SK-N-MC (cell line): ENCODE measurements around the gene TEX2.

ENCODE experiments used
- DNase-seq: peaks from one replicate; pipeline ENCODE4 v3.0.0-alpha.2; 2011; ENCODE audit warnings: low read depth, low spot score
- H3K27ac ChIP-seq: fragments of 200-600 bp; sonication (generic); 2 replicates; pipeline ENCODE4 v1.5.1; 2016; ENCODE audit warnings: mixed run types
- H3K36me3 ChIP-seq: fragments of 200-600 bp; sonication (generic); 2 replicates; pipeline ENCODE4 v1.6.1; 2017; ENCODE audit warnings: antibody characterized with exemption, low read length, mixed read lengths; ENCODE audit not compliant: insufficient read depth
- H3K4me3 ChIP-seq: fragments of 200-600 bp; sonication (generic); 2 replicates; pipeline ENCODE4 v1.5.1; 2016
- H3K9ac ChIP-seq: fragments of 200-600 bp; sonication (generic); 2 replicates; pipeline ENCODE4 v1.8.0; 2017; ENCODE audit warnings: mixed run types, mixed read lengths; ENCODE audit not compliant: insufficient read length
- H3K9me3 ChIP-seq: fragments of 200-600 bp; sonication (generic); 2 replicates; pipeline ENCODE4 v1.6.1; 2017; ENCODE audit warnings: low read depth, mild to moderate bottlenecking, antibody characterized with exemption, low read length, moderate library complexity, mixed read lengths
- EZH2 ChIP-seq: fragments of 200-600 bp; sonication (generic); IDR thresholded peaks from one replicate; pipeline ENCODE4 v1.6.1; 2017; ENCODE audit warnings: antibody characterized with exemption
- FOXP2 ChIP-seq: optimal IDR thresholded peaks from 2 replicates; pipeline ENCODE3; 2011; ENCODE audit warnings: mild to moderate bottlenecking, moderate library complexity; ENCODE audit not compliant: insufficient read depth; ENCODE audit errors: extremely low read length, control extremely low read depth
- POLR2AphosphoS5 ChIP-seq: IDR thresholded peaks from 2 replicates; pipeline ENCODE4 v1.6.1; 2012; ENCODE audit warnings: mild to moderate bottlenecking, low read depth, low read length, borderline replicate concordance

TEX2 gene

GRCh38 chr17:64152428-64153125 is 110.5 kb downstream of the TEX2 start:
- H3K9ac ChIP-seq = no peak overlapping the region
- DNase-seq = no peak
- TF ChIP-seq POLR2AphosphoS5 (no peak), FOXP2 (no peak), EZH2 (no peak)
- H3K4me3 ChIP-seq = no peak overlapping the region
- H3K9me3 ChIP-seq = no peaks in the 10 kb centered on the region
- H3K27ac ChIP-seq = no peak overlapping the region
- peaks cover 2% of the 10 kb centered on the region for H3K36me3 ChIP-seq

- no peak for DNase-seq
- TF ChIP-seq FOXP2 (no peak), POLR2AphosphoS5 (no peak), EZH2 (no peak)
- Histone ChIP-seq H3K4me3 (no peak overlapping the region), H3K9me3 (no peaks in the 10 kb centered on the region), H3K36me3 (peaks cover 16% of the 10 kb centered on the region), H3K9ac (no peak overlapping the region), H3K27ac (no peak overlapping the region)
These were observed 112.1 kb downstream of the TEX2 start for GRCh38 chr17:64151016-64151368.

GRCh38 chr17:64150237-64151015 is 112.6 kb downstream of the TEX2 start:
- Histone ChIP-seq H3K9ac (no peak overlapping the region), H3K36me3 (peaks cover 16% of the 10 kb centered on the region), H3K27ac (no peak overlapping the region), H3K4me3 (no peak overlapping the region), H3K9me3 (no peaks in the 10 kb centered on the region)
- DNase-seq = no peak
- TF ChIP-seq POLR2AphosphoS5 = no peak
- TF ChIP-seq EZH2 = no peak

- Histone ChIP-seq H3K9ac (no peak overlapping the region), H3K4me3 (no peak overlapping the region), H3K36me3 (peaks cover 16% of the 10 kb centered on the region), H3K9me3 (no peaks in the 10 kb centered on the region), H3K27ac (peak overlapping the region; percentile 91)
- TF ChIP-seq EZH2 (no peak), POLR2AphosphoS5 (no peak), FOXP2 (no peak)
- no peak for DNase-seq
These were observed 113.9 kb downstream of the TEX2 start for GRCh38 chr17:64149196-64149595.

GRCh38 chr17:64148699-64149098 is 114.4 kb downstream of the TEX2 start:
- Histone ChIP-seq H3K9me3 (no peaks in the 10 kb centered on the region), H3K27ac (peak overlapping the region; percentile 91), H3K4me3 (no peak overlapping the region), H3K9ac (no peak overlapping the region), H3K36me3 (peaks cover 16% of the 10 kb centered on the region)
- DNase-seq = no peak
- TF ChIP-seq FOXP2 (no peak), EZH2 (no peak), POLR2AphosphoS5 (peak; percentile 60)

- no peak overlapping the region for H3K9ac ChIP-seq
These were observed 114.9 kb downstream of the TEX2 start for GRCh38 chr17:64148017-64148631.

DNA sequence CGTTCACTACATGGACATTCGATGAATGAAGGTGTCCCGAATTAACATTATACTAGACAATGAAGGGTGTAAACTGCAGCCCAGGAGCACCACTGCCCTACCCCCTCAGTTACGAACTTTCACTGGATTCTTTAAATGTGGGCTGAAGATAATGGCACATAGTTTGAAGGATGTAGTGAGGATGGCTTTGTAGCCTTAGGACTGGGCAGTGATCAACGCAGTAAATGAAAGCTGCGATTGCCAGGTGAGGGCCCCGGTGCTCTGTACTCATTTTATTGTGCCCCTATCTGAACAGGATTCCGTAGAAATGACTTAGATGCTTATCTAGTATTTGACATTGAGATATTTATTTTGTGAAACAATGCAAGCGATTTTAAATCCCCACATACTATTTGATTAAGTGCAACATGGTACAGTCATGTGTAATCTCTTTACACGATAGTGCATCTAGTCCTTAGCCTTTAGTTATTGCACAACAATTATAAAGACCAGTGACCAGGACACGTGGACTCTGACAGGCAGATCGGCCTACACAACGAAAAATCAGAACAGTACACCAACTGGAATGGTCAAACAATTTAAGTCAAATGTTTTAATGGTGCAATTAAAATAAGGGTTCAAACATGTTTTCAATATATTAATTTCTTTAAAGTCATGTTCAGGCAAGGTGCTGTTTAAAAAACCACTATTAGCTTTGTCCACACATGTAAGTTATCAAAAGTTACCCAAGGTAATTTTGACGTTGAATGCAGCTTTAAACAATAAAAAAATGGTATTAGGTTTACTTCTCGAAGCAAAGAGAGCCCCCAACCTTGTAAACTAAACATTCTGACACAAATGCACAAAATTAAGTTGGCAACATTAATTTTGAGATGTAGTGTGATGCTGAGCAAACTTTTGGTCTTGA is 115.7 kb downstream of the TEX2 start:
- Histone ChIP-seq H3K27ac (peak overlapping the region; percentile 91), H3K9ac (peak overlapping the region; percentile 98), H3K4me3 (peak overlapping the region; percentile 86), H3K36me3 (peaks cover 16% of the 10 kb centered on the region), H3K9me3 (no peaks in the 10 kb centered on the region)
- no peak for DNase-seq
- TF ChIP-seq FOXP2 (no peak), POLR2AphosphoS5 (peak; percentile 47; the same call in 1 of the 2 replicates)

More at GRCh38 chr17:64148017-64148631, 114.9 kb downstream of the TEX2 start:
- H3K4me3 ChIP-seq = peak overlapping the region; percentile 86
- TF ChIP-seq EZH2 (no peak), POLR2AphosphoS5 (no peak; the same call in 1 of the 2 replicates), FOXP2 (no peak)
- no peaks in the 10 kb centered on the region for H3K9me3 ChIP-seq
- DNase-seq = no peak
- peaks cover 16% of the 10 kb centered on the region for H3K36me3 ChIP-seq
- peak overlapping the region; percentile 91 for H3K27ac ChIP-seq

- Histone ChIP-seq H3K9me3 (no peaks in the 10 kb centered on the region), H3K9ac (peak overlapping the region; percentile 98), H3K4me3 (peak overlapping the region; percentile 86), H3K27ac (peak overlapping the region; percentile 91), H3K36me3 (peaks cover 16% of the 10 kb centered on the region)
- TF ChIP-seq EZH2 (no peak), POLR2AphosphoS5 (peak; percentile 44), FOXP2 (no peak)
- DNase-seq = no peak
These were observed 116.5 kb downstream of the TEX2 start for GRCh38 chr17:64146418-64147109.
